Activated CD8-positive, alpha-beta memory T cell treated with anti-CD3 and anti-CD28 coated beads, Interleukin-2, amount 50 U/mL, for 1 hour (primary cell): ENCODE measurements around the gene SULT1B1.

Experiments used
- DNase-seq: peaks from one replicate; pipeline ENCODE4 v3.0.0-alpha.2; 2020; ENCODE audit errors: extremely low read depth

SULT1B1 gene

DNA sequence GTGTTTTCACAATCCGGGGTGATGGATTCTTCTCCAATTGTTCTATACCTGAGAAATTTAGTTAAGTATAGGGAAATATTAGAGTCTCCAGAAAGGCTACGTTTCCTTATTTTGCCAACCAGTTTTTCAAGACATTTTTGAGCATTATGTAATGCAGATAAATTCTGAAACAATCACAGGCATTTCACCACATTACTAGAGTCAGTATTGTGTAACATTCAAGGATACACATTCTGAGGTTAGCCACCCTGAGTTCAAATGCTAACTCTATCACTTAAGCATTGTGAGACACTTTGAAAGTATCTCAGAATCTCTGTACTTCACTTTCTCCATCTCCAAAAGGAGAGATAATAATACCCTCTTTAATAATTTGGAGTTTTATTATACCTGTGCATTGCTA lies 10.6 kb downstream of the SULT1B1 start:
- DNase-seq, result no peak

DNA sequence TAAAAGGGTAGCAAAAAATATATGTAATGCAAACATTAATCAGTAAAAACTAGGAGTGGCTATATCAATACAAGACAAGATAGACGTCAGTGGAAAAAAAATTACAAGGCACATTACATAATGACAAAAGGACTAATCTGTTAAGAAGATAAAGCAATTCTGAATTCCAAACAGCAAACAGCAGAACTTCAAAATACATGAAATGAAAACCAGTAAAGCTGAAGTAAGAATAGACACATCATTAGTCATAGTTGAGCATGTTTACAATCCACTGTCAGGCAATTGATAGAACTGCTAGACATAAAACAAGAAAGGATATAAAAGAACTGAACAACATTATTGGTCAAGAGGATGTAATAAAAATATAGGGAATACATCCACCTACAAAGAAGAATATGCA lies 12.2 kb downstream of the SULT1B1 start:
- no peak for DNase-seq

DNA sequence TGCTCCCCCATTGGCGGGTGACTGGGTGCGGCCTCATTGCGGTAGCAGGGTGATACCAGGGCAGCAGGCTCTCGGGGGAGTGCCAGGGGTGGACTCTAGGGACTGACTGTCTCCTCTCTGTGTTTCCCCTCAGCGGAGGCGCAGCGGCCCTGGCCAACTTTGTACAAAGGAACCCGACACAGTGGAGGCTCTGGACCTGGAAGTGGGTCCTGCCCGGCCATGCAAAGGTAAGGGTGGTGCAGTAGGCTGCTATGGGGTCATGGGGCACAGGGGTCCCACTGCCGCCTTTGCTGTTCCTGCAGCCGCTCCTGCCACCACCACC lies 16.3 kb downstream of the SULT1B1 start:
- DNase-seq, result no peak

GRCh38 chr4:69743476-69744156 lies 16.8 kb downstream of the SULT1B1 start:
- DNase-seq, result no peak

GRCh38 chr4:69742596-69742995 lies 17.8 kb downstream of the SULT1B1 start:
- DNase-seq, result no peak

DNA sequence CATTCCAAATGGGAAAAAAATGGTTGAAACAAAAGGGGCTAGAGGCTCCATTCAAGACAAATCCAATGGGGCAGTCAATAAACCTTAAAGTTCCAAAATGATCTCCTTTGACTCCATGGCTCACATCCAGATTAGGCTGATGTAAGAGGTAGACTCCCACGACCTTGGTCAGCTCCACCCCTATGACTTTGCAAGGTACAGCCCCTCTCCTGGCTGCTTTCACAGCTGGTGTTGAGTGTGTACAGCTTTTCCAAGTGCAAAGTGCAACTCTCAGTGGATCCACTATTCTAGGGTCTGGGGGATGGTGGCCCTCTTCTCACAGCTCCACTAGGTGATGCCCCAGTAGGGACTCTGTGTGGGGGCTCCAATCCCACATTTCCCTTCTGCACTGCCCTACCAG lies 21.5 kb downstream of the SULT1B1 start:
- DNase-seq, result no peak

GRCh38 chr4:69735119-69735518 lies 25.3 kb downstream of the SULT1B1 start:
- DNase-seq, result no peak

DNA sequence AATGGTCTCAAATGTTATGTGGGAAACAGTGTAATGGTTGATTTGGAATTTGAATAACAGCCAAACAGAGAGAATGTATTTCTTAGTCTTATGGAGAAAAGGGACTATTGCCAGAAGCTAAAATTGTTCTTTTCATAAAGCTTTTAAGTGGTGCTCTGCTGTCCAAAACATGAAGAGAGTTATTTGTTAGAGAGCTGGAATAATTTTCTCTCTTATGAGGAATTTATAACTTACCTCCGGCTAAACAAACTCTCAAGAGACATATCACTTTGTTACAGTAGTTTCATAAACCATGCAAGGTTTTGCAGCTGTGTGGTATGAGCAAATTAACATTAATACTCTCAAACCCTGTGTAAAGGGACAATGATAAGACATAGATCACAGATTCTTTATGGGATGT lies 28.6 kb downstream of the SULT1B1 start:
- DNase-seq, result no peak

DNA sequence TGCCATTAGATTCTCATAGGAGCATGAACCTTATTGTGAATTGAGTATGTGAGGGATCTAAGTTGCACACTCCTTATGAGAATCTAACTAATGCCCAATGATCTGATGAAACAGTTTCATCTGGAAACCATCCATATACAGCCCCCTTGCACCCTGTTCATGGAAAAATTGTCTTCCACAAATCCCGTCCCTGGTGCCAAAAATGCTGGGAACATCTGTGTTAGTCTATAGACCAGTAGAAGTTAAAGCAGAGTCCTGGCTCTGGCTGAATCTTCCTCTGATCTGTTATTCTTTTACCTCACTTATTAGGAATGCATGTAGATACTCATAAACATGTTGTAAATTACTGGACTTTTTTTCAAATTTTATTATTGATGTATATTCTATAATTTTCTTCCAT lies 29.2 kb downstream of the SULT1B1 start:
- no peak for DNase-seq

DNA sequence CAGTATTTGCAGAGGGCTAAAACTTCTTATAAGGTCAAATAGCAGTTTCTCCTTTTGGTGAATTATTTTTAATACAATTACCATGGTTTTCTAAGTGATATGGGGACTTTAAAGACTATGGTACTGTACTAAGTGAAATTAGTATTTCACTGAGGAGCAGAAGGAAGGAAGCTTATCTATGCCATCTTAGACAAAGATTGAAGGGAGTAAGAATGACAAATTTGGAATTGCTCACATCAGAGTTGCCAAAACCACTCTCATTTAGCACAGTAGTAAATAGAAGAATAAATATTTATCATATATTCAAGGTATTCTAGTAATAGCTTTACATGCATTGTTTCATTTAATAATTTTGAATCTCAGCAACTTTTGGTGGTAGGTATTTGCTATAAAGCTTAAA lies 30.4 kb downstream of the SULT1B1 start:
- no peak for DNase-seq

DNA sequence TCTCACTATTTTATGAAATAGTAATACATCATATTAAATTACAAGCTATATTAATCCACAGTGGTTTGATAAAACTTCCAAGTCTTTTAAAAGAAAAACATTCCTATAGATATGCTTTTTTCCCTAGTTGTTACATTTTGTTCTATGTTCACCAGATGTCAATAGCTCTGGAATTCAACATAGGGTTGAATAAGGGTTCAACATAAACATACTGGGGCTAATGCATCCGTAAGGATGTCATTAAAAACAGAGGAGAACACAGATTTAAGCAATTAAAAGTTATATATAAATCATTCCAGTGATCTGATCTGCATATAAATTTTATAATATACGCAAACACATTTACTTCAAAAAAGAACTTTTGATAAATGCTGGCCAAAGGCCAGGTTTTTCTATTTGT lies 32.5 kb downstream of the SULT1B1 start:
- no peak for DNase-seq

GRCh38 chr4:69727426-69727825 lies 33.0 kb downstream of the SULT1B1 start:
- no peak for DNase-seq

GRCh38 chr4:69726971-69727370 lies 33.4 kb downstream of the SULT1B1 start:
- DNase-seq, result no peak

DNA sequence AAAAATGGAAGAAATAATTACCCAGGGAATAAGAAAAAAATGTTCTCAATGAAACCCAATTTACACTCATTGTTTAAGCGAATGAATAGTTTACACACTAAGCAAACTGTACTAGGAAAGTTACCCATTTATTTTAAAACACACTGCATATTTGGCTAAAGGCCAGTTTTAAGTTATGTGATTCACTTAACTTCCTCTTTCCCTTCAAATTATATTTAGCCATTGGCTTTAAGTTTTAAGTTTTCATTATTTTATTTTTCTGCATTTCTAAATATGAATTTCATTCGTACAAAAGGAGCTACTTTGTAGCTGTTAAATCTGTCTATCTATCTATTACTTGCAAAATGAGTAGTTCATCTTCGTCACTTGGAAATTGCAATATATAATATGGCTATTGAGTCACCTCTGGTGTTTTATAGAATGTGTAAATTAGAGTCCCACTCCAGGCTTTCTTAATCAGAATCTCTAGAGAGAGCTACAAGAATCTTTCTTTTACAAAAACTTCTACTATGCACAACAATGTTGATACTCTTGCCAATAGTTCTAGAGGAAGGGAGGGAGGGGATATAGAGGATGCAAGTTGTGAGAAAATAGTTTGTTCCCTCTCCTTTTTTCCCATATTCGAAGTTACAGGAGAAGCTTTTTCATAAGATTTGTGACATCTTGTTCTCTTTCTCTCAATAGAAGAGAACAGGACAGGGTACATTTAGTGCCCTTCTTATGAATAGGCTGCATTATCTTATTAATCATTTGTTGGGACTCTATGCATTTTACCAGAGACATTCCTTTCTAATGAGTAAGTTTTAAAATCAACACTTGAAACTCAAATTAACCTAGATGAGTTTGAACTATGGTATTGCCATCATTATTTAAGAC lies 41.8 kb downstream of the SULT1B1 start:
- DNase-seq, result no peak

DNA sequence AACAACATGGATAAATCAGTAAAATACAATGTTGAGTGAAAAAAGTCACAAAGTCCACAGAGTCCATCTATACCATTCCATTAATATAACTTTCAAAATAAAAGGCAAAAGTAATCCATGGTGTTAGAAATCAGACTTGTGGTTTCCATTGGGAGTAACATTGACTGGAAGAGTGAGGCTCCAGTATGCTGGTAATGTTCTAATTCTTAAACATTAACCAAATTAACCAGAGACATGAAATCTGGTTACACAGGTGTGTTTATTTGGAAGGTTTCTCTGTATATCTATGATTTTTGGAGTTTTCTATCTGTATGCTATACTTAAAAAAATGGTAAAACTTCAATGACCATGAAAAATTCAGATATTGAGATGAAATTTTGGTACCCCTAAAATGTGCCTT lies 42.6 kb downstream of the SULT1B1 start:
- no peak for DNase-seq

DNA sequence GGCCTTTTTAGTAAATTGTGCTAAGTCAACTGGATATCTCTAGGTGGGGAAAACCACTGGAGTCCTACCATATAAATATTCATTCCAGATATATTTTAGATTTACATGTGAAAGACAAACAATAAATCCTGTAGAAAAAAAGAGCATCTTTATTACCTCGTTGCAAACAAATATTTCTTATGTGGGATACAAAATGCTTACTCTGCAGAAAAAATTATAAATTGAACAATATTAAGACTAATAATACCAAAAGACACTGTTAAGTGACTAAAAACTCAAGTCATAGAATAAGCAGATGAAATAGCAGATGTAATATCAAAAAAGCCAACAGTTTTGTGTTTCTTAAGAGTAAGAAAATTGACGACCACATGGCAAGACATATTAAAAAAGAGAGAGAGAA lies 43.8 kb downstream of the SULT1B1 start:
- no peak for DNase-seq

DNA sequence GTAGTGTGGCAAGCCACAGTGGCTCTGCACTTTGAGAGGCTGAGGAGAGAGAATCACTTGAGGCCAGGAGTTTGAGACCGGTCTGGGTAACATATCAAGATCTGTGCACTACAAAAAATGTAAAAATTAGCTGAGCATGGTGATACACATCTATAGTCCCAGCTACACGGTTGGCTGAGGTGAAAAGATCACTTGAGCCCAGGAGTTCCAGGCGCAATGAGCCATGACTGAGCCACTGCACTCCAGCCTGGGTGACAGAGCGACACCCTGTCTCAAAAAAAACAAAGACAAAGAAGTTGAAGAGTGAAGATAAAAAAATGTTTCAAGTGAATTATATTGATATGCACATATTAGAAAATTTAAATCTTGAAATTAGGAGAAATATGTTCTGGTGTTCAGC lies 46.3 kb downstream of the SULT1B1 start:
- DNase-seq, result no peak

- DNase-seq, result no peak
These were observed 46.8 kb downstream of the SULT1B1 start for GRCh38 chr4:69713593-69713992.

GRCh38 chr4:69710580-69710979 lies 49.8 kb downstream of the SULT1B1 start:
- no peak for DNase-seq

GRCh38 chr4:69708211-69708610 lies 52.2 kb downstream of the SULT1B1 start:
- no peak for DNase-seq

- no peak for DNase-seq
These were observed 52.6 kb downstream of the SULT1B1 start for GRCh38 chr4:69707807-69708206.

- no peak for DNase-seq
These were observed 58.2 kb downstream of the SULT1B1 start for GRCh38 chr4:69702201-69702600.

DNA sequence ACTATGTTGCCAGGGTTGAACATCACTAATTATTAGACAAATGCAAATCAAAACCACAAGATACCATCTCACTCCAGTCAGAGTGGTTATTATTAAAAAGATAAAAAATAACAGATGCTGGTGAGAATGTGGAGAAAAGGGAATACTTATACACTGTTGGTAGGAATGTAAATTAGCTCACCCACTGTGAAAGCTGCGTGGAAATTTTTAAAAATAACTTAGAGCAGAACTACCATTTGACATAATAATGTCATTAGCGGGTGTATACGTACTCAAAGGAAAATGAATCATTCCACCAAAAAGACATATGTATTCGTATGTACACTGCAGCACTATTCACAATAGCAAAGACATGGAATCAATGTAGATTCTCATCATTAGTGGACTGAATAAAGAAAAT lies 58.7 kb downstream of the SULT1B1 start:
- DNase-seq, result no peak
